HG02938 (cell line): ENCODE data around the gene HEXD.

Experiments
- ATAC-seq: cut with Tn5 transposase; IDR thresholded peaks from one replicate; pipeline ENCODE4 v1.9.1; 2021; ENCODE audit warnings: mild to moderate bottlenecking, moderate library complexity; ENCODE audit not compliant: unreplicated experiment

HEXD gene

GRCh38 chr17:82483204-82483660 lies 65.1 kb downstream of the HEXD start:
- ATAC-seq: no peak

DNA sequence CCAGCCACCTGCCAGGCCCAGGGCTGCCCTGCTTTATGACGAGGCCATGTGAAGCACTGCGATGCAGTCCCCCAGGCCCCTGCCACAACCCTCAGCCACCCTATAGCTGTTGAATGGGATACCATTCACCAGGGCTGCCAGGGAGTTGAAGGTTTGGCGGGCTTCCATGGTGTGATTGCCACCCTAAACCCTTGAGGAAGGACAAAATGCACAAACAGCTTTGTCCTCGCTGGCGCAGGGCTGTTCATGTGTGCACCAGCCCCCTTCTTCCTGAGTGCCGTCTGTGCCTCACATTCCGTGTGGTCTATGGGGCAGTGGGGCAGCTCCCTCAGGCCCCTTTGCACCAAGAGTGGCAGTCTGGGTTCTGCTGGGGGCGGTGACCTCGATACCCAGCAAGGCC lies 65.7 kb downstream of the HEXD start:
- no peak for ATAC-seq

- ATAC-seq: no peak
Observed at GRCh38 chr17:82486231-82487094, 68.3 kb downstream of the HEXD start.

GRCh38 chr17:82487910-82488309 lies 69.8 kb downstream of the HEXD start:
- ATAC-seq: no peak

DNA sequence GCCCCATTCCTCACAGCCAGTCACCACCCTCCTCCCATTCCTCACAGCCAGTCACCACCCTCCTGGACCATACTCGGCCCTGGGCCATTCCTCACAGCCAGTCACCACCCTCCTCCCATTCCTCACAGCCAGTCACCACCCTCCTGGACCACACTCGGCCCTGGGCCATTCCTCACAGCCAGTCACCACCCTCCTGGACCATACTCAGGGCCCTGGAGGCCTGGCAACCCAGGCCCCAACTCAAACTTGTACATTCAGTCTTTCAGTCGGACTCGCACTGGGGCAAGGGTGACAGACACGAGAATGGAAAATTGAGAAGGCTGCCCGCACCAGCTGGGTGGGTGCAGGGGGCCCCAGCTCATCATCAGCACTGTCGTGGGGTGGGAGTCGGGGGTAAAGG lies 71.0 kb downstream of the HEXD start:
- no peak for ATAC-seq

DNA sequence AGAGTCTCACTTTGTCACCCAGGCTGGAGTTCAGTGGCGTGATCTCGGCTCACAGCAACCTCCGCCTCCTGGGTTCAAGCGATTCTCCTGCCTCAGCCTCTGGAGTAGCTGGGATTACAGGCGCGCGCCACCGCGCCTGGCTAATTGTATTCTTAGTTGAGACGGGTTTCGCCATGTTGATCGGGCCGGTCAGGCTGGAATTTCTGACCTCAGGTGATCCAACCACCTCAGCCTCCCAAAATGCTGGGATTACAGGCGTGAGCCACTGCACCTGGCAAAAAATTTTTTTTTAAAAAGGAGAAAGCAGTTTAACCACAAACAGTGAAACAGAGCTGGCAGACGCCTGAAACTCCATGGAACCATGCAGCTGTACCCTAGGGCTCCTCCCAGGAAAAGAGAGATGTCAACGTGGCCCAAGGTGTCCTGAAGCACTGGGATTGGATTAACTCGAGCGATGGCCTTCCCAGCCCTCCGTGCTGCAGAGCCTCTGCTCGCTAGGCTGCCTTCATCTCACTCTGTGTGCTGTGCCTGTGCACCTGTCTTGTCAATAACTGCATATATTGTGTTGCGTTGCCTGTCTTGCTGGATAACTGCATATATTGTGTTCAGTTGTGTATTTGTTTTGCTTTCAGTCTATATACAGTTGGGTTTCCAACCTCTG lies 71.8 kb downstream of the HEXD start:
- no peak for ATAC-seq

GRCh38 chr17:82490512-82491195 lies 72.5 kb downstream of the HEXD start:
- ATAC-seq: no peak

- no peak for ATAC-seq
Observed at GRCh38 chr17:82491196-82491530, 73.0 kb downstream of the HEXD start.

DNA sequence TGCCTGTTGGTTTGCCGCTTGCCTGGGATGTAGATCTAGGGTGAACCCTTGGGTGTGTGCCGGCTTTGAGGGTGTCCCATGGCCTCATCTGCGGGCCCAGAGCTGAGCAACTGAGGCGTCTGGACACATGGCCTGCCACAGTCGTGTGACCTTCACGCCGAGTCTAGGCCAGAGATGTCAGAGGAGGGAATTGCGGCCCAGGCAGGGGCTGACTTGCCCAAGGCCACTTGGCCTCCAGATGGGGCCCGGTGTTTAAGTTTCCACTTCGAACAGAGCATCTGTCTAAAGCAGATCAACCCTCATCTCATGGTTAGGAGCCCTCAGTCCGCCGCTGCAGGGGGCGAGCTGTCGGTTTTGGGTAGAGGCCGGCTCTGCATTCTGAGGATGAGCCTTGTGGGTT lies 73.4 kb downstream of the HEXD start:
- ATAC-seq: no peak
